Gastroesophageal sphincter (tissue), 3 donors: ENCODE results near the gene ANO7.
A peak's percentile ranks its signal among the peaks of the same experiment; 100 is the strongest.

Experiments used
- EP300 ChIP-seq: sonication (generic); formaldehyde crosslinking; IDR thresholded peaks from one replicate; pipeline ENCODE4 v1.6.1; 2017; ENCODE audit warnings: antibody characterized with exemption, mild to moderate bottlenecking
- POLR2A ChIP-seq, 2 donors: fragments of 450-650 bp; IDR thresholded peaks; one replicate each; pipeline ENCODE4 v1.6.1; 2017; ENCODE audit warnings: antibody characterized with exemption in 2 of 2, mild to moderate bottlenecking in 2 of 2, moderate library complexity in 1 of 2
- POLR2AphosphoS5 ChIP-seq: sonication (generic); formaldehyde crosslinking; IDR thresholded peaks from one replicate; pipeline ENCODE4 v1.6.1; 2017; ENCODE audit warnings: antibody characterized with exemption
- TF ChIP-seq, protein P1 (sequence below), 4 experiments: fragments of 200-600 bp in 2 of 4; fragments of 450-650 bp in 2 of 4; sonication (generic) in 1 of 4; IDR thresholded peaks; one replicate each; pipeline ENCODE4 v1.5.1; 2017 to 2019; ENCODE audit warnings: antibody characterized with exemption in 4 of 4, mild to moderate bottlenecking in 2 of 4, moderate library complexity in 2 of 4

- TF ChIP-seq, protein P1, sequence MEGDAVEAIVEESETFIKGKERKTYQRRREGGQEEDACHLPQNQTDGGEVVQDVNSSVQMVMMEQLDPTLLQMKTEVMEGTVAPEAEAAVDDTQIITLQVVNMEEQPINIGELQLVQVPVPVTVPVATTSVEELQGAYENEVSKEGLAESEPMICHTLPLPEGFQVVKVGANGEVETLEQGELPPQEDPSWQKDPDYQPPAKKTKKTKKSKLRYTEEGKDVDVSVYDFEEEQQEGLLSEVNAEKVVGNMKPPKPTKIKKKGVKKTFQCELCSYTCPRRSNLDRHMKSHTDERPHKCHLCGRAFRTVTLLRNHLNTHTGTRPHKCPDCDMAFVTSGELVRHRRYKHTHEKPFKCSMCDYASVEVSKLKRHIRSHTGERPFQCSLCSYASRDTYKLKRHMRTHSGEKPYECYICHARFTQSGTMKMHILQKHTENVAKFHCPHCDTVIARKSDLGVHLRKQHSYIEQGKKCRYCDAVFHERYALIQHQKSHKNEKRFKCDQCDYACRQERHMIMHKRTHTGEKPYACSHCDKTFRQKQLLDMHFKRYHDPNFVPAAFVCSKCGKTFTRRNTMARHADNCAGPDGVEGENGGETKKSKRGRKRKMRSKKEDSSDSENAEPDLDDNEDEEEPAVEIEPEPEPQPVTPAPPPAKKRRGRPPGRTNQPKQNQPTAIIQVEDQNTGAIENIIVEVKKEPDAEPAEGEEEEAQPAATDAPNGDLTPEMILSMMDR (IDR thresholded peaks at IDR 0.05): peak in 1 of 4 experiments; percentile 26
- TF ChIP-seq POLR2AphosphoS5 (peak; percentile 83), POLR2A (IDR thresholded peaks at IDR 0.05) (peak; percentile 60 to 69), EP300 (no peak)
These were observed 38.4 kb upstream of the ANO7 start, which contains the start of gene PPP1R7 for GRCh38 chr2:241149925-241150659.
